Adrenal gland (tissue), 5 donors: ENCODE measurements around the gene SAFB.

Source experiments
- POLR2A ChIP-seq, 2 donors: fragments of 450-650 bp; IDR thresholded peaks; one replicate each; pipeline ENCODE4 v1.6.1; 2017; ENCODE audit warnings: antibody characterized with exemption in 2 of 2, mild to moderate bottlenecking in 2 of 2, moderate library complexity in 1 of 2
- TF ChIP-seq, protein P1 (sequence below), 6 experiments: fragments of 450-650 bp in 4 of 6; fragments of 200-600 bp in 2 of 6; sonication (generic) in 1 of 6; IDR thresholded peaks; 1 replicate in 5 of 6; 2 replicates in 1 of 6; pipeline versions ENCODE4 v1.5.1 to v1.8.0; 2016 to 2021; ENCODE audit warnings: antibody characterized with exemption in 6 of 6, mild to moderate bottlenecking in 2 of 6, moderate library complexity in 1 of 6
- donor health status: DM: no; HTN: no; CAD: no.

DNA sequence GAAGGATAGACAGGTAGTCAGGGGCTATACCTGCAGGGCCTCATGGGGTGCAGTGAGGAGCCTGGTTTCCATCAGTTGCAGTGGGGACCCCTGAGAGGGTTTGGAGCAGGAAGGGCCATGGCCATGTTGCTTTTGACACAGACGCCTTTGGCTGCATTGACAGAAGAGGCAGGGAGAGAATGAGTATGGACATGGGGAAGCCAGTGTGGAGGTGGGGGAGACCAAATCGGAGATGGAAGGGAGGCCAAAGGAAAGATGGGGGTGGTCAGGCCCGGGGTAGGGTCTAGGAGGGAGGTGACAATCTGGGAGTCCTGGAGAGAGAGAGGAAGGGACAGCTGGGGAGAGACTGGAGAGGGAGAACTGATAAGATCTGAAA is 59.2 kb downstream of the SAFB start:
- TF ChIP-seq POLR2A (IDR thresholded peaks at IDR 0.05) = no peak
- TF ChIP-seq, protein P1, sequence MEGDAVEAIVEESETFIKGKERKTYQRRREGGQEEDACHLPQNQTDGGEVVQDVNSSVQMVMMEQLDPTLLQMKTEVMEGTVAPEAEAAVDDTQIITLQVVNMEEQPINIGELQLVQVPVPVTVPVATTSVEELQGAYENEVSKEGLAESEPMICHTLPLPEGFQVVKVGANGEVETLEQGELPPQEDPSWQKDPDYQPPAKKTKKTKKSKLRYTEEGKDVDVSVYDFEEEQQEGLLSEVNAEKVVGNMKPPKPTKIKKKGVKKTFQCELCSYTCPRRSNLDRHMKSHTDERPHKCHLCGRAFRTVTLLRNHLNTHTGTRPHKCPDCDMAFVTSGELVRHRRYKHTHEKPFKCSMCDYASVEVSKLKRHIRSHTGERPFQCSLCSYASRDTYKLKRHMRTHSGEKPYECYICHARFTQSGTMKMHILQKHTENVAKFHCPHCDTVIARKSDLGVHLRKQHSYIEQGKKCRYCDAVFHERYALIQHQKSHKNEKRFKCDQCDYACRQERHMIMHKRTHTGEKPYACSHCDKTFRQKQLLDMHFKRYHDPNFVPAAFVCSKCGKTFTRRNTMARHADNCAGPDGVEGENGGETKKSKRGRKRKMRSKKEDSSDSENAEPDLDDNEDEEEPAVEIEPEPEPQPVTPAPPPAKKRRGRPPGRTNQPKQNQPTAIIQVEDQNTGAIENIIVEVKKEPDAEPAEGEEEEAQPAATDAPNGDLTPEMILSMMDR (IDR thresholded peaks at IDR 0.05) = no peak
